Skeletal muscle satellite cell (primary cell): ENCODE measurements around the gene SF3A1.
"Not testable (repeated sequence)": the region's sequence is repeated elsewhere in the genome, so short reads cannot be mapped to it uniquely, and the experiment has no call there.

Experiments used
- H3K27me3 ChIP-seq: 2 replicates; pipeline ENCODE4 v1.7.0; 2013; ENCODE audit warnings: low read length; ENCODE audit not compliant: control insufficient read depth, insufficient read depth
- H3K36me3 ChIP-seq: 2 replicates; pipeline ENCODE4 v1.7.0; 2013; ENCODE audit warnings: mild to moderate bottlenecking, control low read depth, low read length; ENCODE audit not compliant: insufficient read depth
- H3K4me1 ChIP-seq: 2 replicates; pipeline ENCODE4 v1.7.0; 2013; ENCODE audit warnings: low read length; ENCODE audit not compliant: control insufficient read depth, insufficient read depth
- H3K4me2 ChIP-seq: 2 replicates; pipeline ENCODE4 v1.7.0; 2013; ENCODE audit warnings: mild to moderate bottlenecking, low read length
- H3K4me3 ChIP-seq: 2 replicates; pipeline ENCODE4 v1.7.0; 2013; ENCODE audit warnings: low read length
- H3K9ac ChIP-seq: 2 replicates; pipeline ENCODE4 v1.7.0; 2013; ENCODE audit warnings: mild to moderate bottlenecking, low read depth, low read length, moderate library complexity
- H3K9me3 ChIP-seq: replicated peaks from 2 replicates; pipeline ENCODE4 v1.7.0; 2013; ENCODE audit warnings: mild to moderate bottlenecking, control low read depth, low read length

The SF3A1 gene

DNA sequence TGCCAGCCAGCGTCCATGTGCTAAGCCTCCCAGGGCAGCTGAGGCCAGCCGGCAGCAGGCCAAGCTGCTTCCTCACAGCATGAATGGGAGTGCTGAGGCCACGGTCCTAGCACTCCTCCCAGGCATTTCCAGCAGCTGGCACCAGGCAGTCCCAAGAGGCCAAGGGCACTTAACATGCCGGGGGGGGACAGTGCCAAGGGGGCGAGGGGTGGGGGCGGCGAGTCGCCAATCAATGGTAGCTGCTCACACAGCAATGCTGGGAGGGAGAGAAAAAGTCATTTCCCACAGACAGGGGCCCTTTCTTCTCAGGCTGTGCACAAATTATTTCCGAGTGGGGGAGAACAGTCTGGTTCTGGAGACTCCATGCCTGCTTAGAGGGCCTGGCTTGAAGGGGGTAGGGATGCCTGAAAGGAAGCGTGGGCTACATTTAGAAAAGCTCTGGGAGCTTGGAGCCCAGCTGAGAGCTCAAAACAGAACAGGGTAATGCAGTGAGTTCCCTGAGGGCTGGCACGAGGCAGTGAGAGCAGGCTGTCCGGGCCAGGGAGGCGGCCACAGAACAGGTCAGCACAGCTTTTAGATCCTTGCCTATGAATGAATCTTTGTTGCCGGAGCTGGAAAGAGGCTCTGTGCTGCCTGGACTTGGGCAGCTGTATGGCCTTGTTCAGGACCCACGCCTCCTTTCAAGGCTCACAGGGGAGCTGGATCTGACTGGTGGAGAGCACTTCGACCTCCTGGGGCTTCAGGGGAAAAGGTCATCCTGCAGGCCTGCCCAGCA, 15.6 kb downstream of the SF3A1 start:
- Histone ChIP-seq H3K9ac (no peak overlapping the region), H3K9me3 (no peaks in the 10 kb centered on the region), H3K4me2 (no peak overlapping the region), H3K4me1 (no peaks in the 10 kb centered on the region), H3K27me3 (no peaks in the 10 kb centered on the region), H3K36me3 (peaks cover 96% of the 10 kb centered on the region), H3K4me3 (no peak overlapping the region)

GRCh38 chr22:30338802-30339201, 17.9 kb downstream of the SF3A1 start:
- Histone ChIP-seq H3K4me1 (no peaks in the 10 kb centered on the region), H3K27me3 (no peaks in the 10 kb centered on the region), H3K9ac (no peak overlapping the region), H3K9me3 (no peaks in the 10 kb centered on the region), H3K4me3 (no peak overlapping the region), H3K36me3 (peaks cover 96% of the 10 kb centered on the region), H3K4me2 (no peak overlapping the region)

- H3K4me1 ChIP-seq, H3K4me3 ChIP-seq, H3K27me3 ChIP-seq, H3K4me2 ChIP-seq, H3K9me3 ChIP-seq, H3K9ac ChIP-seq: not testable (repeated sequence)
- peaks cover 96% of the 10 kb centered on the region for H3K36me3 ChIP-seq
Observed at GRCh38 chr22:30338341-30338740, 18.4 kb downstream of the SF3A1 start.

DNA sequence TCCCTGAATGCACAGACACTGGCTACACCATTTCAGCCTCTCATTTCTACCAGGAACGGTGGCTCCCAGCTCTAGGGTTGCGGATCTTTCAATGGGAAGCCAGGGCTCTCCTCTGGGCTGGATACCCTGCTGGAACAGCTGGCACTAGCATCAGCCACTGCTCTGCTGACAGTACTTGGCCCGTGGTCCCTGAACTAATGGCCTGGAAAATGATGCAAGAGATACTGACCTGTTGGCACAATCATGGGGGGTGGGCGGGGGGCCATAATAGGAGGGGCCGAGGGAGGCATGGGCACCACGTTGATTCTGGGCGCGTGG, 19.3 kb downstream of the SF3A1 start:
- Histone ChIP-seq H3K4me2 (no peak overlapping the region), H3K27me3 (no peaks in the 10 kb centered on the region), H3K9ac (no peak overlapping the region), H3K4me1 (no peaks in the 10 kb centered on the region), H3K36me3 (peaks cover 96% of the 10 kb centered on the region), H3K4me3 (no peak overlapping the region), H3K9me3 (no peaks in the 10 kb centered on the region)

DNA sequence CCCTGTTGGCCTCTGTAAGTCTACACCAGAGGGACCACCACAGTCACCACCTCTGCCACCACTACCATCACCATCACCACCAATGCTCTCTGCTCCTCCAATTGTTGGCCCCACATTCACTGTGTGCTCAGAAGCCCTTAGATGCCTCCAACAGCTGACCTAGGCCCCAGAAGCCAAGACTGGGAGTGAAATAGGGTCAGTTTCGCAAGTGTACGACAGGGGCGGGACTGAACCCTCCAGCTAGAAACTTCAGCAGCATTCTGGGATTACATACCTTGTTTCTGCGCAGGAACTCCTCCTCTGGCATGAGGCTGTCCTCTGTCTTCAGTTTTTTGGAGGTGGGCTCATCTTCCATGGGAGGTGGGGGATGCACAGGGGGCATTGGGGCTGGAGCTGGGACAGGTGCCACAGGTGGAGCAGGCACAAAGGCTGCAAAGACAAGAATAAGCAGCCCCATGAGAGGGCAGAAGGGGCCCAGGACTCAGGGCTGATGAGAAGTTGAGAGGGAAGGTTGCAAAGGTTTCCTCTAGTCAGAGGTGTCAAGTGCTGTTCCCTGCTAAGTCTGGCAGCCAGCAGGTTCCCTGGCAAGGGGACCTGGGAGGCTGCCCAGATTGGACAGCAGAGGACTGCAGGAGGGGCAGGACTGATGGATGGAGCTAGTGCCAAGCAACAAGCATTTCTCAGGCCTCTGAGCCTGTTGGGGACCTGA, 19.8 kb downstream of the SF3A1 start:
- Histone ChIP-seq H3K9me3 (no peaks in the 10 kb centered on the region), H3K4me3 (no peak overlapping the region), H3K27me3 (no peaks in the 10 kb centered on the region), H3K36me3 (peaks cover 94% of the 10 kb centered on the region), H3K4me2 (no peak overlapping the region), H3K4me1 (no peaks in the 10 kb centered on the region), H3K9ac (no peak overlapping the region)

- H3K36me3 ChIP-seq, result peaks cover 86% of the 10 kb centered on the region
- no peak overlapping the region for H3K9ac ChIP-seq
- H3K27me3 ChIP-seq, result no peaks in the 10 kb centered on the region
- H3K9me3 ChIP-seq, result no peaks in the 10 kb centered on the region
- no peak overlapping the region for H3K4me3 ChIP-seq
- no peak overlapping the region for H3K4me2 ChIP-seq
- no peaks in the 10 kb centered on the region for H3K4me1 ChIP-seq
Observed at GRCh38 chr22:30335236-30335635, 21.5 kb downstream of the SF3A1 start.

GRCh38 chr22:30334646-30335045, 22.0 kb downstream of the SF3A1 start:
- H3K4me3 ChIP-seq, result no peak overlapping the region
- peaks cover 80% of the 10 kb centered on the region for H3K36me3 ChIP-seq

GRCh38 chr22:30333707-30334087, 23.0 kb downstream of the SF3A1 start:
- Histone ChIP-seq H3K4me3 (no peak overlapping the region), H3K27me3 (no peaks in the 10 kb centered on the region), H3K4me2 (no peak overlapping the region), H3K9me3 (no peaks in the 10 kb centered on the region), H3K4me1 (no peaks in the 10 kb centered on the region), H3K36me3 (peaks cover 71% of the 10 kb centered on the region), H3K9ac (no peak overlapping the region)

More at GRCh38 chr22:30334646-30335045, 22.0 kb downstream of the SF3A1 start:
- Histone ChIP-seq H3K9ac (no peak overlapping the region), H3K27me3 (no peaks in the 10 kb centered on the region), H3K9me3 (no peaks in the 10 kb centered on the region), H3K4me2 (no peak overlapping the region), H3K4me1 (no peaks in the 10 kb centered on the region)

DNA sequence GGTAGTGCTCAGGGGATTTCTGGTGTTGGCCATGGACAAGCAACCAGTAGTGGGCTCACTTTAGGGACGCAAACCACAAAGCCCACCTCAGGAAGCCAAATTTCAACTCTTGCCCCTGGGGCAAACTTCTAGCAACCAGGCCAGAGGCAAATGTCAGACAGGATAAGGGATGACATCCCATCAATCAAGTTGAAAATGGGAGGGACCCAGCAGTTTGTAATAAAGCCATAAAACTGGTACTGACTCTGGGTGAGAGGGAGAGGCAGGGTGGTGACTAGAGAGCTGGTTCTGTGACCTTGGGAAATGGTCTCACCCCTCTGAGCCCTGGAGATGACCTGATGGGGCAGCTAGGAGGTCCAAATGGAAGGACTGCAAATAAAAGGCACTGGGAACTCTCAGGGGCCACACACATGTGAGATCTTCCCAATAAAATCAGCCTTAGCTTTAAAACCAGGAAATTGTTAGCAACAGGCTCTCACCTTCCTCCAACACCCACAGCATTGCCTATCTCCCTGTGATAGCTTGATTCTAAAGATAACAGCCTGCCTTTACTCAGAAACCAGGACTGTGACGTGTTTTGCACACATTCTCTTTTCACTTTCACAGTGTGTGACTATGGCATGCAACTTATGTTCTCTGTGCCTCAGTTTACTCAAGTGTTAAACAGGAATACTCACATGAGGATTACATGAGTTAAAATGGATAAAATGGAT, 23.5 kb downstream of the SF3A1 start:
- H3K9me3 ChIP-seq, result no peaks in the 10 kb centered on the region
- H3K4me1 ChIP-seq, result no peaks in the 10 kb centered on the region
- no peaks in the 10 kb centered on the region for H3K27me3 ChIP-seq
- H3K4me2 ChIP-seq, result no peak overlapping the region
- no peak overlapping the region for H3K9ac ChIP-seq
- H3K36me3 ChIP-seq, result peaks cover 67% of the 10 kb centered on the region
- H3K4me3 ChIP-seq, result no peak overlapping the region

GRCh38 chr22:30332551-30332950, 24.1 kb downstream of the SF3A1 start:
- H3K9ac ChIP-seq, result no peak overlapping the region
- no peak overlapping the region for H3K4me2 ChIP-seq
- H3K4me3 ChIP-seq, result no peak overlapping the region
- no peaks in the 10 kb centered on the region for H3K4me1 ChIP-seq
- no peaks in the 10 kb centered on the region for H3K9me3 ChIP-seq
- H3K36me3 ChIP-seq, result peaks cover 61% of the 10 kb centered on the region
- H3K27me3 ChIP-seq, result no peaks in the 10 kb centered on the region

- Histone ChIP-seq H3K36me3 (peaks cover 22% of the 10 kb centered on the region), H3K27me3 (no peaks in the 10 kb centered on the region), H3K4me3 (no peak overlapping the region), H3K9ac (no peak overlapping the region), H3K4me2 (no peak overlapping the region), H3K9me3 (no peaks in the 10 kb centered on the region), H3K4me1 (peaks cover 25% of the 10 kb centered on the region)
Observed at GRCh38 chr22:30328466-30329049, 28.1 kb downstream of the SF3A1 start.
